ENCODE results near the gene EPSTI1. TPM values are rescaled to one million over a fixed set of nuclear protein-coding genes. Genes with fewer than 3 reads are reported as not detected.

The EPSTI1 gene
- total RNA-seq, 1 donor from 2014 or later: not detected

DNA sequence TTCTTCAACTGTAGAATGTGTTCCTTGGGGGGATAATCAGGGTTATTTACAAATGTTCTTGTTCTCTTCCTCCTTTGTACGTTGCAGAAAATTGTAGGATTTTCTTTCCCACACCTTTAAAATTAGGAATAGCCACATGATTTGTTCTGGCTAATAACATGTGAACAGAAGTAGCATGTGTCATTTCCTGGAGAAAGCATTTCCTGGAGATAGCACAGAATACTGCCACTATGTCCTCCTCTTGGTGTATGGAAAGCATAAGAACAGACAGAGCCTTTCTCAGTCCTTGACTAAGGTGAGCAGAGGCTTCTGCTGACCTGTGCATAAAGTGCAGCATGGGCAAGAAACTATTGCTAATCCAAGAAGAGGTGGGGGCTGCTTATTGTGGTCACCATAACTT is 108.9 kb downstream of the EPSTI1 start:
- H3K36me3 Mint-ChIP-seq (ENCODE audit: low read depth): no peaks in the 10 kb centered on the region
- no peaks in the 10 kb centered on the region for H3K9me3 Mint-ChIP-seq
- TF ChIP-seq, protein P1, sequence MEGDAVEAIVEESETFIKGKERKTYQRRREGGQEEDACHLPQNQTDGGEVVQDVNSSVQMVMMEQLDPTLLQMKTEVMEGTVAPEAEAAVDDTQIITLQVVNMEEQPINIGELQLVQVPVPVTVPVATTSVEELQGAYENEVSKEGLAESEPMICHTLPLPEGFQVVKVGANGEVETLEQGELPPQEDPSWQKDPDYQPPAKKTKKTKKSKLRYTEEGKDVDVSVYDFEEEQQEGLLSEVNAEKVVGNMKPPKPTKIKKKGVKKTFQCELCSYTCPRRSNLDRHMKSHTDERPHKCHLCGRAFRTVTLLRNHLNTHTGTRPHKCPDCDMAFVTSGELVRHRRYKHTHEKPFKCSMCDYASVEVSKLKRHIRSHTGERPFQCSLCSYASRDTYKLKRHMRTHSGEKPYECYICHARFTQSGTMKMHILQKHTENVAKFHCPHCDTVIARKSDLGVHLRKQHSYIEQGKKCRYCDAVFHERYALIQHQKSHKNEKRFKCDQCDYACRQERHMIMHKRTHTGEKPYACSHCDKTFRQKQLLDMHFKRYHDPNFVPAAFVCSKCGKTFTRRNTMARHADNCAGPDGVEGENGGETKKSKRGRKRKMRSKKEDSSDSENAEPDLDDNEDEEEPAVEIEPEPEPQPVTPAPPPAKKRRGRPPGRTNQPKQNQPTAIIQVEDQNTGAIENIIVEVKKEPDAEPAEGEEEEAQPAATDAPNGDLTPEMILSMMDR (conservative IDR thresholded peaks at IDR 0.05): no peak
- H3K27me3 Mint-ChIP-seq (ENCODE audit: low read depth): peaks cover 5% of the 10 kb centered on the region
- no peak for DNase-seq (ENCODE audit: low read depth, low spot score)
- H3K4me1 Mint-ChIP-seq: peaks cover 12% of the 10 kb centered on the region
- H3K27ac Mint-ChIP-seq (ENCODE audit: unreplicated experiment): no peak overlapping the region
- no peak overlapping the region for H3K4me3 Mint-ChIP-seq

DNA sequence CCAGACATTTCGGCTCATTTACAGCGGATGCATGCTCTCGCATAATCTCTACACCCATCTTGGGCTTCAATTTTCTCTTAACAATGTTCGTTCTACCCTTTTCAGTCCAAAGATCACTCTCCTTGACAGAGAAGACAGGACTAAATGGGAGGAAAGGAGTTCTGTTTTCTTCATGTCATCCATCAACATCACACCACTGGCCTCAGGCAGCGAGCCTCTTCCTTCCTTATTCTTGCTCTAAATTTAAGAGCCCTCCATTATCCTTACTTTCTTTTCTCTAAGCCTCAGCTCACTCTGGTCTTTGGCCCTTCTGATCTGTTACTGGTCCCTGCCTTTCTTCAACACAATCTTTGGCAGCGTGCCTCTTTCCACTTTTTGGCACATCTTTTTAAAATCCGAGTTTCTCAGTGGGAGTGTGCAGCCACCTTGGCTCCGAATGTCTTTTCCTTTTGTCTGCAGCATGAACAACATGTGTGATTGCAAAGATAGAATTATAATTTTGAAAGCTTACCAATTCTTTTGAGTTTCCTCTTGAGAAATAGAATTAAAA is 111.9 kb downstream of the EPSTI1 start:
- Mint-ChIP-seq H3K4me3 (no peak overlapping the region), H3K27ac (ENCODE audit: unreplicated experiment) (no peak overlapping the region), H3K36me3 (ENCODE audit: low read depth) (no peaks in the 10 kb centered on the region), H3K27me3 (ENCODE audit: low read depth) (peaks cover 12% of the 10 kb centered on the region), H3K4me1 (peaks cover 21% of the 10 kb centered on the region), H3K9me3 (no peaks in the 10 kb centered on the region)
- TF ChIP-seq, protein P1 (conservative IDR thresholded peaks at IDR 0.05): no peak
- DNase-seq (ENCODE audit: low read depth, low spot score): no peak

DNA sequence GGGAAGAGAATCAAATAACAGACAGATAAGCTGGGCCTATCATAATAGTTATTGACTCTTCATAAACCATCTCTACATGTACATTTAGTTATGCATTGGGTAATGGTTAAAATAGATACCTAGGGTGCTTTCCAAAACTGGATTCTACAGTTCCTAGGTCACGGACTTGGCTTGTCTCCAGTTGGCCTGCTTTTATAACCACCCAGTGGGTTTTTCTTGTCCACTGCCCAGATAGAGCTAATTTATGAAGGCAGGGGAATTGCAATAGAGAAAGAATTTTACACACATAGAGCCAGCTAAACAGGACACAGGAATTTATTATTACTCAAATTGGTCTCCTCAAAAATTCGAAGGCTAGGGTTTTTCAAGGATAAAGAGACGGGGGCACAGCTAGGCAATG is 113.3 kb downstream of the EPSTI1 start:
- Mint-ChIP-seq H3K27me3 (ENCODE audit: low read depth) (peaks cover 21% of the 10 kb centered on the region), H3K4me3 (no peak overlapping the region), H3K36me3 (ENCODE audit: low read depth) (no peaks in the 10 kb centered on the region), H3K4me1 (peaks cover 22% of the 10 kb centered on the region), H3K27ac (ENCODE audit: unreplicated experiment) (no peak overlapping the region), H3K9me3 (no peaks in the 10 kb centered on the region)
- no peak for DNase-seq (ENCODE audit: low read depth, low spot score)
- TF ChIP-seq, protein P1 (conservative IDR thresholded peaks at IDR 0.05): no peak

DNA sequence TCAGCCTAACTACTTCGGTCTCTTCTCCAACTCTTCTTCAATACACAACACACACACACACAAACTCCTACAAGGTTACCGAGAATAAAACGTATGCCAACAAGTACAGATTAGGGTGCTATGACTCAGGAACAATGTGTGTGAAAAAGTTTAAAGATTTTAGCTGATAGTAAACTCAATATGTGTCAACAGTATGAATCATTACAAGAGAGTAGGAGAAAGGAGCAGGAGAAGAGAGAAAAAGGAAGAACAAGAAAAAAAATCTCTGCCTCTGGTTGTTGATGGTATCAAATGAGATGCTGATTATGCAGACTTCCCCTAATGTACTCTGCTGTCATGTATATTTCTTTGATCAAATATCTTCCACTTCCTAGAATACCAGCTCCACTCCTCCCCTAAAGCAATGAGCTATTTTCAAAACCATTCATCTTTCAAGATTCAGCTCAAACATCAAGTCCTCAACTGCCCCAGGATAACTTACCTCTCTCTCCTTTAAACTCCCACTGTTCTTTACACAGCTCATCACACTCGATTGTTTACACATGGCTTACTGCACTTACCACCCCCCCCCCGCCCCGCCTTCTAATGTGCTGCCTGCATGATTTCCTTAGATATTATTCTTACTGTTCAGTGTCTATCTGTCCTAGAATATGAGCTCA is 115.0 kb downstream of the EPSTI1 start:
- Mint-ChIP-seq H3K9me3 (no peaks in the 10 kb centered on the region), H3K27me3 (ENCODE audit: low read depth) (peaks cover 39% of the 10 kb centered on the region), H3K4me1 (peaks cover 24% of the 10 kb centered on the region), H3K27ac (ENCODE audit: unreplicated experiment) (no peak overlapping the region), H3K36me3 (ENCODE audit: low read depth) (no peaks in the 10 kb centered on the region), H3K4me3 (no peak overlapping the region)
- no peak for DNase-seq (ENCODE audit: low read depth, low spot score)
- TF ChIP-seq, protein P1 (conservative IDR thresholded peaks at IDR 0.05): no peak

DNA sequence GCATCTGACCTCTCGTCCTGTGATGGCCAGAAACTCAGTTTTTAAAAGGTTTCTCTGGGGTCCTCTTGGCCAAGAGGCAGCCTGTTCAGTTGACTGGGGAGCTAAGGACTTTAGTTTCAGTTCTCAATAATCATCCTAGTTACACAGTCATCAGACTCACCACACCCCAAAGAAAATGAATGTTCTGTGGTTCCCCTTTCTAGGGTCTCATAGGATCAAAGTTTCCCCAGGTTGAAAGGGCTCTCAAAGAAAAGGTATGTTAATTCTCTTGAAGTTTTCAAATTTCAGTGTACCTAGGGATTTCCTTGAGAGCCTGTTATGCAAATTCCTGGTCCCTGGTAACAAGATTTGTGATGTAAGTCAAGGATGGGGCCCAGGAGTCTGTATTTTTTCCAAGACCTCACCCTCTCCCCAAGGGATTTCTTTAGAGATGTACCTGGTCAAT is 115.7 kb downstream of the EPSTI1 start:
- TF ChIP-seq, protein P1 (conservative IDR thresholded peaks at IDR 0.05): no peak
- no peaks in the 10 kb centered on the region for H3K36me3 Mint-ChIP-seq (ENCODE audit: low read depth)
- no peak overlapping the region for H3K27ac Mint-ChIP-seq (ENCODE audit: unreplicated experiment)
- DNase-seq (ENCODE audit: low read depth, low spot score): no peak
- peaks cover 46% of the 10 kb centered on the region for H3K27me3 Mint-ChIP-seq (ENCODE audit: low read depth)
- no peak overlapping the region for H3K4me3 Mint-ChIP-seq
- H3K9me3 Mint-ChIP-seq: no peaks in the 10 kb centered on the region
- peaks cover 24% of the 10 kb centered on the region for H3K4me1 Mint-ChIP-seq
